Cortex of kidney (tissue), 1 donor: ENCODE results near the gene SNX7.

Experiments used
- DNase-seq: peaks from one replicate; lab custom pipeline; 2025; lab: John Stamatoyannopoulos, UW

Gene SNX7

GRCh38 chr1:98661544-98662355 lies at the start of gene SNX7:
SNX7 (plus strand) TSS chr1:98661721; CDS start chr1:98661732, 11 bp downstream.
- no peak for DNase-seq

GRCh38 chr1:98637316-98637715 lies 24.2 kb upstream of the SNX7 start:
- no peak for DNase-seq

DNA sequence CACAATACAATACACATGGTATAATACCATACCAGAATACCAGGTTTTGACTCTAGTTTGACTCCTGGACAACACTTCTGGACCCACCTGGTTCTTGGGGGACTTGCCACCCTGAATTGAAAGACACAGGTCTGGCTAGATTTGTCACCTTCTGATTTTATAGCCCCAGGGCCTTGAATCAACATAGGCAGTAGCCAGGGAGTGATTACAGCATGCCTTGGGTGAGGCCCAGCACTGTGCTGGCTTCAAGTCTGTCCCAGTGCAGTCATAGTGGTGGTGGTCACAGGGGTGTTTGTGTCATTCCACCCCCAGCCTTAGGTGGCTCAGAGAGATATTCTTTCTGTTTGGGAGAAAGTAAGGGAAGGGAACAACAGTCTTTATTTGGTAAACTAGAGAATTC lies 23.3 kb upstream of the SNX7 start:
- no peak for DNase-seq

DNA sequence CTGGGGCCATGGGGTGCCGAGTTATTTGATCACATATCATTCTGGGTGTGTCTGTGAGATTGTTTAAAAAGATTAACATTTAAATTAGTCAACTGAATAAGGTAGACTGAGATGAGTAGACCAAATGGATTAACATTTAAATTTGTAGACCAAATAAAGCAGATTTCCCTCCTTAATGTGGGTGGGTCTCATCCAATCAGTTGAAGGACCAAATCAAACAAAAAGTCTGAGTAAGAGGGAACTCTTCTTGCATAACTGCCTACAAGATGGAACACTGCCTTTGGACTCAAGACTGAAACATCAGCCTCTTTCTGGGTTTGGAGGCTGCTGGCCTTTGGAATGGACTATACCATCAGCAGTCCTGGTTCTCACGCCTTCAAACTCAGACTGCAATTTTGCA lies 17.0 kb upstream of the SNX7 start:
- no peak for DNase-seq

DNA sequence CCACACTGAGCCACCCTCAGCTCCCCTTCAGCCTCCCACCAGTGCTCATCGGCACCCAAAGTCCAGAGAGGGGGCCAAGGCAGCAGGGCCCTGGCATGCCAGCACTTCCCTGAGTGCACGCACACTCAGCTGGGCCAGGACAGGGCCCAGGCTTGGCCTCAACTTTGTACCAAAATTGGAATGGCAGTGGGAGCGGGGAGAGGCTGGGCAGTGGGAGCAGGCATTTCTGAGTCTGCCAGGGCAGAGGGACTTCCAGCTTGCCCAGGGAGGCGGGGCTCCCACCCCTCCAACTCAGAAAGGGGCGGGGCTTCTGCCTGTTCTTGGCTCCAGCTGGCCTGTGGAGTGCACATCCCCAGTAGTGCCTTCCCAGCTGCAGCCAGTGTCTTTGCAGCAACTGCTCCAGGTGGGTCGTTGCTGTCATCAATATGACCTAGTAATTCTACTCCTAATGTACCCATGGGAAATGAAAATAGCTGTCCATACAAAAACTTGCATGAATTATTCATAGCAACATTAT lies 10.3 kb upstream of the SNX7 start:
- no peak for DNase-seq

DNA sequence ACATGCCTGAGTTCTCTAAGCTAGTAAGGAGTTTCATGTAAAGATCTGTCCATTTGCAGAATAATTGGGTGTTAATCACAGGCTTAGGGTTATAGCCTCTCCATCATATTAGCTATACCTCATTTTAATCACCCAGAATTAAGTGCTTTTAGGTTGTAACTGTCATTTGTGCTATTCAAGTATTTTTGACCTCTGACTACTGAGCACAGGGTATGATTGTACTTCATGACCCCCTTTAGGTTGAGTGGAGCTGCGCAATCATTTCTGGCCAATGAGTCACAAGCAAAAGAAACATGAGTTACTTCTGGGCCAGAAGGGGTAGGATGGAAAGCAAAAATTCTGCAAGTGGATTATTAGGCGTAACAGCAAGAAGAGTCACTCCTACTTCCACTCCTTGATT lies 8.4 kb upstream of the SNX7 start:
- no peak for DNase-seq

DNA sequence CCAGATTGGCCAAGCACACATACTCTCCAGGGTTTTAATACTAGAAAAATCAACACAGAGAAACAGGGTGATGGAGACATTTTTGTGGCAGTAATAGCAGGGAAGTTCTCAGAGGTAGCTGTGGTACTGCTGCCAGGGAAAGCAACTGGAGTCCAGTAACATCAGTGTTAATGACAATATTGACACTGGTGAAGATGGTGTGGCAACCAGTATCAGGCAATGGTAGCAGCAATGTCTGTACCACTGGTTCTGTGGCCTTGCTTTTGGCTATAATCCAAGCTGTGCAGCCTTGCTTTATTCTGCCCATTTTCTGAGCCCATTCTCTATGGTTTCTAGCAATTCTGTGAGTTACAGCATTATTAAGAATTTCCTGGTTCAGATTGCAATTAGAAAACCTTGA lies 1.6 kb upstream of the SNX7 start:
- no peak for DNase-seq

GRCh38 chr1:98660940-98661543 lies 479 bp upstream of the SNX7 start:
- DNase-seq = no peak

- DNase-seq = no peak
Measured at GRCh38 chr1:98662356-98662670, 792 bp downstream of the SNX7 start.

- DNase-seq = no peak
Measured at GRCh38 chr1:98668733-98669132, 7.2 kb downstream of the SNX7 start.

- no peak for DNase-seq
Measured at GRCh38 chr1:98669355-98670296, 8.1 kb downstream of the SNX7 start.

GRCh38 chr1:98672189-98672588 lies 10.7 kb downstream of the SNX7 start:
- DNase-seq = no peak

- DNase-seq = no peak
Measured at GRCh38 chr1:98674075-98674781, 12.7 kb downstream of the SNX7 start.

- DNase-seq = no peak
Measured at GRCh38 chr1:98675282-98675681, 13.8 kb downstream of the SNX7 start.

- DNase-seq = no peak
Measured at GRCh38 chr1:98677288-98677687, 15.8 kb downstream of the SNX7 start.

- DNase-seq = no peak
Measured at GRCh38 chr1:98681812-98682211, 20.3 kb downstream of the SNX7 start.

- no peak for DNase-seq
Measured at GRCh38 chr1:98688110-98688739, 26.7 kb downstream of the SNX7 start.

DNA sequence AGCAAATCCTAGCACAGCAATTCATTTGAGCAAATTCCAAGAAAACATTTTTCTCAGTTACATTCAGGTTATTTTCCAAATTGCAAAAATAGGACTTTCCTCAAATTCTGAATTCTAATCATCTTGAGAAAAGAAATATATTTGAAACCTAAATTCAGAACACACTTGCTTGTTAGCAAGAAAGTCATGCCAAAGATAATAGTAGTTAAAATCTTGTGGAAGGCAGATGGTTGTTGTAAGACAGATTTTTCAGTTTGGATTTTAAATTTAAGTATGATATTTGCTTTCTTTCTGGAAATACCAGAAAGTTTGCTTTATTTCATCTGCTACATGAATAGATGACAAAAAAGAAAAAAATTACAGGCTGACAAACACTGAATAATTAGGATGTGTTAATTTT lies 29.1 kb downstream of the SNX7 start:
- DNase-seq = no peak

- no peak for DNase-seq
Measured at GRCh38 chr1:98692482-98692881, 31.0 kb downstream of the SNX7 start.

GRCh38 chr1:98693385-98693784 lies 31.9 kb downstream of the SNX7 start:
- DNase-seq = no peak

GRCh38 chr1:98696077-98696476 lies 34.6 kb downstream of the SNX7 start:
- no peak for DNase-seq
